GM23338 (cell line): ENCODE measurements around the gene SCAPER. TPM values are rescaled to one million over a fixed set of nuclear protein-coding genes. Genes with fewer than 3 reads are reported as not detected.

Experiments used
- ATAC-seq: fragments of 200-7000 bp; cut with Tn5 transposase; 3 replicates; pipeline ENCODE4 v1.9.1; 2020
- DNase-seq: peaks from one replicate; pipeline ENCODE4 v3.0.0-alpha.2; 2015; ENCODE audit warnings: low spot score
- H2AFZ ChIP-seq: fragments of 200-600 bp; sonication (generic); 2 replicates; pipeline ENCODE4 v1.8.0; 2016; ENCODE audit warnings: antibody characterized with exemption, mild to moderate bottlenecking, moderate library complexity
- H3F3A ChIP-seq: fragments of 200-600 bp; sonication (generic); replicated peaks from 2 replicates; pipeline ENCODE4 v1.8.0; 2017; ENCODE audit warnings: antibody characterized with exemption, mixed run types, low read depth
- H3K27ac ChIP-seq: fragments of 200-600 bp; sonication (generic); 2 replicates; pipeline ENCODE4 v1.6.1; 2016; ENCODE audit warnings: low read depth
- H3K27me3 ChIP-seq: fragments of 200-600 bp; sonication (generic); 2 replicates; pipeline ENCODE4 v1.8.0; 2016; ENCODE audit warnings: mild to moderate bottlenecking, mixed run types, moderate library complexity; ENCODE audit not compliant: insufficient read depth
- H3K36me3 ChIP-seq: fragments of 200-600 bp; sonication (generic); 2 replicates; pipeline ENCODE4 v1.8.0; 2016; ENCODE audit warnings: mild to moderate bottlenecking; ENCODE audit not compliant: insufficient read depth
- H3K4me1 ChIP-seq: fragments of 200-600 bp; sonication (generic); 2 replicates; pipeline ENCODE4 v1.8.0; 2016; ENCODE audit warnings: mild to moderate bottlenecking, moderate library complexity; ENCODE audit not compliant: insufficient read depth
- H3K4me2 ChIP-seq: fragments of 200-600 bp; sonication (generic); 2 replicates; pipeline ENCODE4 v1.7.1; 2017; ENCODE audit warnings: mixed run types
- H3K4me3 ChIP-seq: fragments of 200-600 bp; sonication (generic); 2 replicates; pipeline ENCODE4 v1.6.1; 2016; ENCODE audit warnings: mixed run types
- H3K79me2 ChIP-seq: fragments of 200-600 bp; sonication (generic); replicated peaks from 2 replicates; pipeline ENCODE4 v1.8.0; 2017; ENCODE audit warnings: mild to moderate bottlenecking; ENCODE audit not compliant: insufficient read depth
- H3K9me2 ChIP-seq: fragments of 200-600 bp; sonication (generic); 2 replicates; pipeline ENCODE4 v1.8.0; 2017; ENCODE audit not compliant: insufficient read depth
- H4K20me1 ChIP-seq: fragments of 200-600 bp; sonication (generic); replicated peaks from 2 replicates; pipeline ENCODE4 v1.8.0; 2017; ENCODE audit warnings: mild to moderate bottlenecking; ENCODE audit not compliant: insufficient read depth
- H3K27ac Mint-ChIP-seq: 2 replicates; pipeline ENCODE4 v1.8.0; 2020; ENCODE audit warnings: inconsistent platforms, mild to moderate bottlenecking, moderate library complexity, mixed read lengths
- H3K27me3 Mint-ChIP-seq: 3 replicates; pipeline ENCODE4 v1.8.0; 2022; ENCODE audit warnings: low read depth, mild to moderate bottlenecking, moderate library complexity, mixed read lengths, inconsistent platforms; ENCODE audit not compliant: insufficient read depth, poor library complexity
- H3K36me3 Mint-ChIP-seq: 3 replicates; pipeline ENCODE4 v1.8.0; 2021; ENCODE audit warnings: low read depth, mild to moderate bottlenecking, inconsistent platforms, moderate library complexity, mixed read lengths
- H3K4me1 Mint-ChIP-seq: 3 replicates; pipeline ENCODE4 v1.8.0; 2020; ENCODE audit warnings: mild to moderate bottlenecking, inconsistent platforms, mixed read lengths
- H3K4me3 Mint-ChIP-seq: 3 replicates; pipeline ENCODE4 v1.8.0; 2021; ENCODE audit warnings: moderate library complexity, mild to moderate bottlenecking, inconsistent platforms, mixed read lengths
- H3K9me3 Mint-ChIP-seq: 3 replicates; pipeline ENCODE4 v1.8.0; 2020; ENCODE audit warnings: moderate library complexity, mild to moderate bottlenecking, inconsistent platforms, mixed read lengths
- CREB1 ChIP-seq: fragments of 250-450 bp; sonication (Bioruptor Pico); IDR thresholded peaks from 2 replicates; pipeline ENCODE4 v1.5.0; 2020; ENCODE audit warnings: low read depth, mild to moderate bottlenecking, moderate library complexity
- EZH2 ChIP-seq: fragments of 200-600 bp; sonication (generic); IDR thresholded peaks from one replicate; pipeline ENCODE4 v1.8.0; 2017; ENCODE audit warnings: antibody characterized with exemption, mild to moderate bottlenecking, low read depth; ENCODE audit not compliant: unreplicated experiment
- EZH2phosphoT487 ChIP-seq: fragments of 200-600 bp; sonication (generic); IDR thresholded peaks from one replicate; pipeline ENCODE4 v1.8.1; 2018; ENCODE audit warnings: antibody characterized with exemption; ENCODE audit not compliant: unreplicated experiment
- JUNB ChIP-seq: IDR thresholded peaks from one replicate; pipeline ENCODE4 v1.6.1; 2016; ENCODE audit warnings: antibody characterized with exemption; ENCODE audit not compliant: unreplicated experiment
- NANOG ChIP-seq: IDR thresholded peaks from 2 replicates; pipeline ENCODE4 v1.6.1; 2016; ENCODE audit warnings: antibody characterized with exemption, borderline replicate concordance
- POLR2AphosphoS5 ChIP-seq: IDR thresholded peaks from 2 replicates; pipeline ENCODE4 v1.6.1; 2016; ENCODE audit warnings: antibody characterized with exemption, low read depth
- STAT1 ChIP-seq: IDR thresholded peaks from one replicate; pipeline ENCODE4 v1.6.1; 2016; ENCODE audit warnings: antibody characterized with exemption; ENCODE audit not compliant: unreplicated experiment
- ZNF114 ChIP-seq: fragments of 250-450 bp; sonication (Bioruptor Pico); IDR thresholded peaks from 2 replicates; pipeline ENCODE4 v1.5.0; 2020; ENCODE audit warnings: mild to moderate bottlenecking, moderate library complexity
- ZNF331 ChIP-seq: fragments of 250-450 bp; sonication (Bioruptor Pico); IDR thresholded peaks from 2 replicates; pipeline ENCODE4 v1.5.0; 2020; ENCODE audit warnings: low read depth, mild to moderate bottlenecking, moderate library complexity
- polyA plus RNA-seq: library from polyadenylated mRNA; unstranded; fragments of >200 nt; fragmentation: Nextera tagmentation; extraction: Ambion mirVana; gene quantifications from 2 replicates; pipeline ENCODE4 v1.2.1, GENCODE V29; 2016
- total RNA-seq: library from RNA; depleted of rRNA; stranded (reverse); fragments of >200 nt; shearing (Covaris generic); gene quantifications from 2 replicates; pipeline ENCODE4 v1.2.3, GENCODE V29; 2014
- TF ChIP-seq, protein P1 (sequence below), 2 experiments: fragments of 200-600 bp in 1 of 2; sonication (generic) in 1 of 2; conservative IDR thresholded peaks; 2 replicates each; pipeline versions ENCODE4 v1.5.1 to v1.6.1; 2016 to 2017; ENCODE audit warnings: antibody characterized with exemption in 2 of 2, low read depth in 2 of 2, mild to moderate bottlenecking in 2 of 2, moderate library complexity in 1 of 2
- TF ChIP-seq, protein P2 (sequence below): IDR thresholded peaks from 2 replicates; pipeline ENCODE4 v1.6.1; 2016; ENCODE audit warnings: antibody characterized with exemption
- TF ChIP-seq, protein P3 (sequence below): IDR thresholded peaks from one replicate; pipeline ENCODE4 v1.6.1; 2018; ENCODE audit warnings: antibody characterized with exemption; ENCODE audit not compliant: unreplicated experiment

SCAPER gene
- total and polyA plus RNA-seq, 2 experiments from 2014 or later, result 9.1 to 17.6 TPM

DNA sequence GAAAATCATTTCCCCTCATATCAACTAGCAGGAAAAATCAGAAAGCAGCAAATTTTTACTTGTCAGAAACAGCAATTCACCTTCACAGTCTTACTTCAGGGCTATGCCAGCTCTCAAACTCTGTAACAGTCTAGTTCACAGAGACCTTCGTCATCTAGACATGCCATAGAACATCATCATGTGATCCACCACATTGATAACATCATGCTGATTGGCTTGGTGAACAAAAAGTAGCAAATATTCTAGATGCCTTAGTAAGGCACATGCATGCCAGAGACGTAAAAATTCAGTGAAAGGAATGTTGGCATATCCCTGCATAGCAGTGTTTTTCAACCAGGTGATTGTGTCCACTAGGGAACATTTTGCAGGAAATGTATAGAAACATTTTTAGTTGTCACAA, 8.6 kb upstream of the SCAPER start:
- H3K4me3 ChIP-seq, result no peak overlapping the region
- no peaks in the 10 kb centered on the region; the same call in 1 of the 2 replicates for H3K27me3 ChIP-seq
- no peaks in the 10 kb centered on the region for H3K79me2 ChIP-seq
- H3K4me3 Mint-ChIP-seq, result no peak overlapping the region
- H3K4me2 ChIP-seq, result no peak overlapping the region
- H4K20me1 ChIP-seq, result no peaks in the 10 kb centered on the region
- H3K27ac ChIP-seq, result no peak overlapping the region
- H3K36me3 ChIP-seq, result no peaks in the 10 kb centered on the region
- no peak overlapping the region for H3K27ac Mint-ChIP-seq
- no peaks in the 10 kb centered on the region for H3K36me3 Mint-ChIP-seq
- H3K4me1 ChIP-seq, result no peaks in the 10 kb centered on the region
- no peak overlapping the region for H2AFZ ChIP-seq
- 0 out of 2 replicates have a peak, but pooled peaks cover 10% of the 10 kb centered on the region for H3K9me2 ChIP-seq
- no peaks in the 10 kb centered on the region for H3K9me3 Mint-ChIP-seq
- ATAC-seq (no peak), DNase-seq (no peak)
- no peaks in the 10 kb centered on the region for H3K27me3 Mint-ChIP-seq
- H3F3A ChIP-seq, result no peaks in the 10 kb centered on the region
- TF ChIP-seq ZNF331 (no peak), CREB1 (CRISPR knock-in tag) (no peak), JUNB (no peak), EZH2 (no peak), EZH2phosphoT487 (no peak), POLR2AphosphoS5 (no peak), STAT1 (no peak), ZNF114 (CRISPR knock-in tag) (no peak), NANOG (no peak)
- TF ChIP-seq, protein P1, sequence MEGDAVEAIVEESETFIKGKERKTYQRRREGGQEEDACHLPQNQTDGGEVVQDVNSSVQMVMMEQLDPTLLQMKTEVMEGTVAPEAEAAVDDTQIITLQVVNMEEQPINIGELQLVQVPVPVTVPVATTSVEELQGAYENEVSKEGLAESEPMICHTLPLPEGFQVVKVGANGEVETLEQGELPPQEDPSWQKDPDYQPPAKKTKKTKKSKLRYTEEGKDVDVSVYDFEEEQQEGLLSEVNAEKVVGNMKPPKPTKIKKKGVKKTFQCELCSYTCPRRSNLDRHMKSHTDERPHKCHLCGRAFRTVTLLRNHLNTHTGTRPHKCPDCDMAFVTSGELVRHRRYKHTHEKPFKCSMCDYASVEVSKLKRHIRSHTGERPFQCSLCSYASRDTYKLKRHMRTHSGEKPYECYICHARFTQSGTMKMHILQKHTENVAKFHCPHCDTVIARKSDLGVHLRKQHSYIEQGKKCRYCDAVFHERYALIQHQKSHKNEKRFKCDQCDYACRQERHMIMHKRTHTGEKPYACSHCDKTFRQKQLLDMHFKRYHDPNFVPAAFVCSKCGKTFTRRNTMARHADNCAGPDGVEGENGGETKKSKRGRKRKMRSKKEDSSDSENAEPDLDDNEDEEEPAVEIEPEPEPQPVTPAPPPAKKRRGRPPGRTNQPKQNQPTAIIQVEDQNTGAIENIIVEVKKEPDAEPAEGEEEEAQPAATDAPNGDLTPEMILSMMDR (conservative IDR thresholded peaks at IDR 0.05; ENCODE audit: low read depth in 2 of 2), result no peak
- TF ChIP-seq, protein P2, sequence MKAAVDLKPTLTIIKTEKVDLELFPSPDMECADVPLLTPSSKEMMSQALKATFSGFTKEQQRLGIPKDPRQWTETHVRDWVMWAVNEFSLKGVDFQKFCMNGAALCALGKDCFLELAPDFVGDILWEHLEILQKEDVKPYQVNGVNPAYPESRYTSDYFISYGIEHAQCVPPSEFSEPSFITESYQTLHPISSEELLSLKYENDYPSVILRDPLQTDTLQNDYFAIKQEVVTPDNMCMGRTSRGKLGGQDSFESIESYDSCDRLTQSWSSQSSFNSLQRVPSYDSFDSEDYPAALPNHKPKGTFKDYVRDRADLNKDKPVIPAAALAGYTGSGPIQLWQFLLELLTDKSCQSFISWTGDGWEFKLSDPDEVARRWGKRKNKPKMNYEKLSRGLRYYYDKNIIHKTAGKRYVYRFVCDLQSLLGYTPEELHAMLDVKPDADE, result no peak
- TF ChIP-seq, protein P3, sequence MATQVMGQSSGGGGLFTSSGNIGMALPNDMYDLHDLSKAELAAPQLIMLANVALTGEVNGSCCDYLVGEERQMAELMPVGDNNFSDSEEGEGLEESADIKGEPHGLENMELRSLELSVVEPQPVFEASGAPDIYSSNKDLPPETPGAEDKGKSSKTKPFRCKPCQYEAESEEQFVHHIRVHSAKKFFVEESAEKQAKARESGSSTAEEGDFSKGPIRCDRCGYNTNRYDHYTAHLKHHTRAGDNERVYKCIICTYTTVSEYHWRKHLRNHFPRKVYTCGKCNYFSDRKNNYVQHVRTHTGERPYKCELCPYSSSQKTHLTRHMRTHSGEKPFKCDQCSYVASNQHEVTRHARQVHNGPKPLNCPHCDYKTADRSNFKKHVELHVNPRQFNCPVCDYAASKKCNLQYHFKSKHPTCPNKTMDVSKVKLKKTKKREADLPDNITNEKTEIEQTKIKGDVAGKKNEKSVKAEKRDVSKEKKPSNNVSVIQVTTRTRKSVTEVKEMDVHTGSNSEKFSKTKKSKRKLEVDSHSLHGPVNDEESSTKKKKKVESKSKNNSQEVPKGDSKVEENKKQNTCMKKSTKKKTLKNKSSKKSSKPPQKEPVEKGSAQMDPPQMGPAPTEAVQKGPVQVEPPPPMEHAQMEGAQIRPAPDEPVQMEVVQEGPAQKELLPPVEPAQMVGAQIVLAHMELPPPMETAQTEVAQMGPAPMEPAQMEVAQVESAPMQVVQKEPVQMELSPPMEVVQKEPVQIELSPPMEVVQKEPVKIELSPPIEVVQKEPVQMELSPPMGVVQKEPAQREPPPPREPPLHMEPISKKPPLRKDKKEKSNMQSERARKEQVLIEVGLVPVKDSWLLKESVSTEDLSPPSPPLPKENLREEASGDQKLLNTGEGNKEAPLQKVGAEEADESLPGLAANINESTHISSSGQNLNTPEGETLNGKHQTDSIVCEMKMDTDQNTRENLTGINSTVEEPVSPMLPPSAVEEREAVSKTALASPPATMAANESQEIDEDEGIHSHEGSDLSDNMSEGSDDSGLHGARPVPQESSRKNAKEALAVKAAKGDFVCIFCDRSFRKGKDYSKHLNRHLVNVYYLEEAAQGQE, result no peak
- H3K4me1 Mint-ChIP-seq, result no peaks in the 10 kb centered on the region
